Stimulated activated CD4-positive, alpha-beta T cell treated with anti-CD3 and anti-CD28 coated beads, Interleukin-12 subunit alpha, Interleukin-12 subunit beta, amount 100 ng/mL, for 48 hours (primary cell): Measurements from ENCODE around the gene OCA2.
"Not testable (repeated sequence)": the region's sequence is repeated elsewhere in the genome, so short reads cannot be mapped to it uniquely, and the experiment has no call there.

Experiments used
- DNase-seq, 3 donors: peaks; one replicate each; pipeline ENCODE4 v3.0.0-alpha.2; 2020; ENCODE audit warnings: low read depth in 2 of 3, low spot score in 1 of 3

The OCA2 gene

DNA sequence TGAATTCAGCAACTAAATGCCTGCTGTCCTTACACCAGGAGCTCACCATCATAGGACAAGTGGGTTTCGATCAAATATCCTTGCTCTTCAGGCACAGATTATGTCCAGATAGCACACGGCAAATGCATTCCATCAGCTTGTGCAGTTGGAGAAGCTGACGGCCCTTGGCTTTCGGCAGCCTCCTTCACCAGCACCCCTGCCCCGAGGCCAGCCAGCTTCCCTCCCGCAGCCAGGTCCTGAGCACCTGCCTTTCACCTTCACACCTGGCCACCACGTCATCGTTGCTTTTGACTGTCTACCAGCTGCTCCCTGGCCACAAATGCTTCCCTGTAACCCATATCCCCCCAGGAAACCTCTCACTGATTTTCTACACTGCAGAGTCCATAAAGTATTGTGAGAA, 355.5 kb downstream of the OCA2 start:
- DNase-seq = no peak

DNA sequence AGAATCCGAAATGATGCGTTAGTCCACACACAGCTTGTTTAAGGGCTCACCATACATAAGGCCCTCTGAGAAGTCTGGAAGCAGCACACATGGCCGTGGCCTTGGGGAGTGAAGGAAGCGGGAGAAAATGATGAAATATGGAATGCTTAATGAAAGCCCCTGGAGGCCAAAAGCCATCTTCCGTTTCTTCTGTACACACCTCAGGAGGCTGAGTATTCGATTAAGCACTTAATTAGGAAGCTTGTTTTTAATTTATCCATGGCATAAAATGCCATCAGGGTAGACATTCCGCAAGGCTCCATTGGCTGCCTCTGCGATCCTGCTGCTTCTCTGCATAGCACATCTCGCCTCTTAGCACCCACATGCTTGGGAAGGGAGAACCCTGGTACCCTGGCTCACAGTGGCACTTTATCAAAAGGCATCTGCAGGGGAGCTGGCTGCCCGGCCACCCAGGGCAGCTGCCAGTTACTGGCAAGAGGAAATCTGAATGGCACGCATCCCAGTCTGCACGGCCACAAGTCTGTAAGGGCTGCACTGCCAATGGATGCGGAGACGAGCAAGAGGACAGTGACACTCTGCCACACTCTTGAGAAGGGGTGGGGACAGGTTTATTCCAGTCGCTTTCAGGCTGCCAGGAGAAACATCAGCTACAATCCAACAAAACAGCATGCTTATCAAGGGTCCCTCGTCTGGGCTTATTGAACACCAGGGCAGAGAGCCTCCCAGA, 356.2 kb downstream of the OCA2 start:
- DNase-seq = no peak

DNA sequence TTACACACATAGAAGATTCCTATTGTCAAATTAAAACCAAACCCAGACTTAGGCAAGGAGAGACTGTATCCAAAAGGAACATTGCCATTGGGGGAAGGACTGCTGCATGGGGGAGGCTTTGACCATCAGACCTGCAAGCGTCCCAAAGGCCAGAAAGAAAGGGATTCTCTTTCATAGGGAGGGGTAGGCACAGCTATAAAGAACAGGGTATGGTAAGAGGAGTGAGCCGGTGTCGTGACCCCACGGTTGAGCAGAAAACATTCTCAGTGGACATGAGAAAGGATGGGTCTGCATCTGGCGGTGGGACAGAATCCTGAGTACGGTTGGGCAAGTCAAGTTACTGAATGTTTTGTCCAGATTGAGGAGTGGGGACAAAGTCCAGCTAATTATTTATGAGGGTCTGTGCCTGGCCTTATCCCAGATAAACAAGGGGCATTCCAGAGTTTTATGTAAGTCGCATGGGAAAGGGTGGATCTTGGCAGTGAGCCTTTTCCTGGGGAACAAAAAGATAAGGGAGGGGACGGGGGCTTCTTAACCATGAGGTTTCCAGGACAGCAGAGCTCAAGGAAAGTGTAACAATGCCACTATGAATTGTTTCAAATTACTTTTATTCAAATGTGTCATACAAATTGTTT, 357.8 kb downstream of the OCA2 start:
- no peak for DNase-seq

DNA sequence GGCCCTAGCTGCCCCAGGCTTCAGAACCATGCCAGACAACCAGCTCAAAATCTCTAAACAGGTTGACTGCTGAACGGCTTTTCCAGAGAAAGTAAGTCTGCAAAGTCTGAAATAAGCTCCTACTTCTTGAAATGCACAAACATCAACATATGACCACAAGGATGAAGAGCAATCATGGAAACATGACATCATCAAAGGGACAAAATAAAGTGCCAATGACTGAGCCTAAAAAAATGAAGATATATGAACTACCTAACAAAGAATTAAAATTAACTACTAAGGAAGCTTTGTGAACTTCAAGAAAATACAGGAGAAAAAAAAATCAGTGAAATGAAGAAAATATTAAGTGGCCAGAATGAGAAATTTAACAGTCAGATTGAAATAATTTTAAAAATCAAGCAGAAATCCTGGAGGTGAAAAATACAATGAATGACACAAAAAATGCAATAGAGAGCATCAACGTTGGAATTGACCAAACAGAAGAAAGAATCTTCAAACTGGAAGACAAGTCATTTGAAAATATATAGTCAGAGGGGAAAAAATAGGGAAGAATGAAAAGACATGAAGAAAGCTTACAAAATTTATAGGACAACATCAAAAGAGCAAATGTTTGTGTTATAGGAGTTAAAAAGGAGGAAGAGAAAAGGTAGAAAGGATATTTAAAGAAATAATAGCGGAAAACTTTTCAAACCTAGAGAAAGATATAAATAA, 364.2 kb downstream of the OCA2 start:
- DNase-seq = no peak

DNA sequence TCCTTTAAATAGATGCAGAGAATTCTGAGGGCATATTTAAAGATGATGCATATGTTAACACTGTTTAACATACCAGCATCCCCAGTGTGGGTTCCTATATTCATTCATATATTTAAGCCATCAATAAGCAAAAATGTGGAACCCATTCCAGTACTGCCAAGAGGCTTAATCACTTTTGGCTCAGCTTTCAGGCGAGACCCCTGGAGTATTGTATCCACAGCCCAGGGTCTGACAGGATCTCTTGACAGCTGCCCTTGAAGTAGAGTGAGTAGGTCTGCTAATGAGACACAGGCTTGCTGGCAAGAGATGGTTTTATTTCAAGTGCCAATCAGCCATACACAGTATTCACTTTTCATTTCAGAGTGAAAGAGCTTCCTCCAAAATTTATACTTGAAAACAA, 367.3 kb downstream of the OCA2 start:
- DNase-seq = no peak

DNA sequence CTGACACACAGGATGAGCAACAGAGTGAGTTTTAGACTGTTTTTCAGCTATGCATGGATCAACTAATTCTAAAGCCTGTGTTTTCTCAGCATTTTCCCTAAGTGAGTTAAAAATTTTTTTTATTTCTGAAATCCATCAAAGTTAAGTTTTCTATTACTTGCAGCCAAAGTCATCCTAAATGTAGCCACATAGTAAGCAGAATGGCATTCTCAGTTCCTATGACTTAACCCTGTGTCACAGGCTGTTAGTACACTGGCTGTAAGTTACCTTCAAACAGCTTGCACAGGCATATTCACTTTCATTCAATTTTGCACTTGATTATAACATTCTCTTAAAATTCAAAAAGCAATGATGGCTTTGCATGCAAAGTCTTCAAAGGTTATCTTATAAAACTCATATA, 368.2 kb downstream of the OCA2 start:
- no peak for DNase-seq

DNA sequence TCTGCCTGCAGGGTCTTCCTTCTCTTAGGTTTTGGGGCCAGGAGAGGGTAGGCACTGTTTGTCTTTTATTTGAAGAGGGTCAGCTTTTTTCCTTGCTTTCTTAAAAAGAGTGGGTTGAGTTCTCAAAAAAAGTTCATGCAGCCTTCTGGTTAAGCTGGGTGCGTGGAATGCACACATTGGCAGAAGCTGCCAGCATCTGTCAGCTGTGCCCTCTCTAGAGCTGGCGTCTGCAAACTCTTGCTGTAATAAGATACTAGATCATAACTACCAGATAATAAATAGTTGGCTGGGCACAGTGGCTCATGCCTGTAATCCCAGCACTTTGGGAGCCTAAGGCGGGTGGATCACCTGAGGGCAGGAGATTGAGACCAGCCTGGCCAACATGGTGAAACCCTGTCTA, 373.4 kb downstream of the OCA2 start:
- no peak for DNase-seq

DNA sequence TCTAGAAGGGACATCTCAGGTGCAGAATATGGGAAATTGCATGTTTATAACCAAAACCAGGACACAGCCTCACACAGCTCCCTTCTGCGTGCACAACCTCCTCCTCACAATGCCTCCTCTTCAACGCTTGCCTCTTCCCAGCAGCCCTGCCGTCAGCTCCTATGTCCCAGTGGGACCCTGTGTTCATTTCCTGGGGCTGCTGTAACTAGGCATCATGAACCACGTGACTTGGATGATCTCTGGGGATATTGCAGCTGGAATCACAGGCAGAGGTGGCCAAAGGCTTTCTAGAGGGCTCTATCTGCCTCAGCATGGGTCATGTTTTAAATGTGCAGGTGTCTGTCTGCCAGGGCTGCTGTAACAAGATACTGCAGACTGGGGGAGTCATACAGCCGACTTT, 375.3 kb downstream of the OCA2 start:
- no peak for DNase-seq

DNA sequence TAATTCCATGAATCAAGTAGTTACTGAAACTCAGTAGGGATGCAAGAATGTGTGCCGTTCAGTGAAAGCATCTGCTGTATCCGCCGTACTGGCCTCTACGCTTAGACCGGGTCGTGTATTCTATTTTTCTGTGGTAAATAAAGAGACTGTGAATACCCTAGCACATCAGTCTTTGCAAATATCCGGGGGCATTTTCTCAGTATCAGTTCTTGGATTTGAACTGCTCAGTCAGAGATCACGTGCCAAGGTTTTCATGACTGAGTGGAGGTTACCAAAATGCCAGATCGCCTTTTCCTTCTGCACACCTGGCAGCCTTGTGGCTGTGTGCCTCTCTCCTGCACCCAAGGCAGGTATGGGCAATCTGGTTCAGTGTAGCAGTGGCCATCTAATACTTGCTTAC, 377.0 kb downstream of the OCA2 start:
- DNase-seq = no peak

DNA sequence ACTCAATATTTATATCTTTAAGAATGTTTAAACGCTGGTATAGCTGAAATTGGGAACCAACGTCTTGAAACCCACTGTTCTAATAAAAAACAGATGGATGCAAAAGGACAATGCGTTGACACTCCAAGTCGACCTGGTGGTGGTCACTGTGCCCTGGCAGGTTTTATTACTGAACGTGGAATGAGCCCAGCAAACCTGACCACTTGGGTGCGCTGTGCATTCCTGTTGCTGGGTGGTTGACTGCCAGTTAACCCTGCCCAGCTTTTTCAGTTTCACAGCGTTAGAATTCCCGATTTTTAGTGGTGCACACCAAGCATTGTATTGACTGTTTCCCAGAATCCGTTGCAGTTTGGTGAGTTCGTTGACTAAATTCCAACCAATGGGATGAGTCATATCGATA, 384.4 kb downstream of the OCA2 start:
- no peak for DNase-seq

DNA sequence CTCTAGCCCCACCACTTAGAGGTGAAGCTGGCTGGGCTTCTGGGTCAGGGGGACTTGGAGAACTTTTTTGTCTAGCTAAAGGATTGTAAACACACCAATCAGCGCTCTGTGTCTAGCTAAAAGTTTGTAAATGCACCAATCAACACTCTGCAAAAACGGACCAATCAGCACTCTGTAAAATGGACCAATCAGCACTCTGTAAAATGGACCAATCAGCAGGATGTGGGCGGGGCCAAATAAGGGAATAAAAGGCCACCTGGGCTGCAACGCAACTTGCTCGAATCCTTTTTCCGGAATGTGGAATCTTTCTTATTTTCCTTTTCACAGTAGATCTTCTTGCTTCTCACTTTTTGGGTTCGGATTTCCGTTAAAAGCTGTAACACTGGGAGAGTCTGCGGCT, 385.3 kb downstream of the OCA2 start:
- DNase-seq = not testable (repeated sequence)

DNA sequence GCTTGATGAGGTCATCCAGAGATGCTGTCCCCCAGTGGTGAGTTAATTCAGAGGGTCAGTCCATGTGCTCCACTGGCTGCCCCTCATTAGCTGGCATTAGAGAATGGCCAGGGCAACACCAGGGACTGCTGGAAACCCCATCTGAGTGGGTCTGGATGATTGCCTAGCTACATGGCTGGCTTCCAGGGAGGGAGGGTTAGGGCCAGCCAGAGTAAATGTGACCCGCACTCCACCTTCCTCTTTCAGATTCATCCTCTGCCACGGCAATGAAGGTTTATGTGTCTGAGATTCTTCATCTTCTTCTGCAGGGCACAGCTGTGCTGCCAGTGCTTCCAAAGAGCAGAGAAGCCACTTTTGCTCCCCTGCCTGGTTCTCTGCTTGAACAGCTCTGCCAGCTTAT, 391.9 kb downstream of the OCA2 start:
- DNase-seq = no peak

DNA sequence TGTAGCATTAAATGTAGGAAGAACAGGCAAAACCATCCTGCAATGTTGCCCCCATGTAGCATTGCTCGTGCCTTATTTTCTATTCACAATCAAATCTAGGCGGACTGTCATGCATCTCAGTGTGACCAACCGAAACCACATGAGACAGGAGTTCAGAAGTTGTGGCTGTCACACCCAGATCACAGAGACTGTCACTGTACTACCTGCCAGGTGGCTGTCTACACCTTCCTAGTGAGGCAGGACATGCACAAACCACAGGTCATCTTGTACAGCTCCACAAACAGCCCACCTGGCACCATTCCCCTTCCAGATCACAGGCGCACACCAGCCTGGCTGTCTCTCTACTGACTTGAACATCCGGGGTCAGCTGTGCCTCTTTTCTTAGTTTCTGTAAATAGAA, 392.8 kb downstream of the OCA2 start:
- DNase-seq = no peak

DNA sequence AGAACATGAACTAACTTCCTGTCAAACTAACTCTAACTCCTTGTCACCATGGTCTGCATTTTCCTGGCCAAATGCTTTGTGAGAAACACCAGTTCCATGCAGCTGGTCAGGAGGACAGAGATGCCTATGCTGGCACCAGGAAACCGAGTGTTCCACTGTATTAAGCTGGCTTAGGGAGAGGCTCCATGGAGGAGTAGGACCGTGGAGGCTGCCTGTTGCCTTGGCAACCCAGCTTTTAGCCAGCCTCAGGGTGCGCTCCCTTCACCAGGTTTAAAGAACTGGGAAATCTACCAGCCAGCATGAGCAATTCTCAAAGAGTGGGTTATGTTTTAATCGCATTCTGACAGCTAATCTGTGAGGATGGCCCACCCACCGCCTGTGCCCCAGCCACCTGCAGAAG, 394.1 kb downstream of the OCA2 start:
- no peak for DNase-seq
